ENCODE measurements around the gene DENR.

DNA sequence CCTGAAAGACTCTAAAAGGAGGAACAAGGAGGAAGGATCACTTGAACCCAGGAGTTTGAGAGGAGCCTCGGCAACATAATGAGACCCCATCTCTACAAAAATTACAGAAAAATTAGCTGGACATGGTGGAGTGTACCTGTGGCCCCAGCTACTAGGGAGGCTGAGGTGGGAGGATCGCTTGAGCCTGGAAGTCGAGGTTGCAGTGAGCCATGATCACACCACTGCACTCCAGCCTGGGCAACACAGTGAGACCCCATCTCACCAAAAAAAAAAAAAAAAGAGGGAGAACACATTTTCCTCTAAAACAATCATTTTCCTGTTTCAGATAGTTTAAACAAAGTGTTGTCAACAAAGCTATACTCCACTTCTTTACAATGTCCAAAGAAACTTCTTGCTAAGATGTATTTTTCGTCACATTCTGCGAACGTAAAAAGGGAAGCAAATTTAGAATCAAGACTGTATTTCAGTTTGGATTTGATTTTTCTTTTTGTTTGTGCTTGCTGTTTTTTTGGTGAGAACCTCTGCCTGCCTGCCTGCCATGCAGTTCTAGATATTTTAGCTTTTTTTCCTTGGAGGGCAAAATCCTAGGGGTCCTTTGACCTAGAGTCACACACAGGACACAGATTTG is 27.1 kb upstream of the DENR start:
- TF ChIP-seq, protein P1, sequence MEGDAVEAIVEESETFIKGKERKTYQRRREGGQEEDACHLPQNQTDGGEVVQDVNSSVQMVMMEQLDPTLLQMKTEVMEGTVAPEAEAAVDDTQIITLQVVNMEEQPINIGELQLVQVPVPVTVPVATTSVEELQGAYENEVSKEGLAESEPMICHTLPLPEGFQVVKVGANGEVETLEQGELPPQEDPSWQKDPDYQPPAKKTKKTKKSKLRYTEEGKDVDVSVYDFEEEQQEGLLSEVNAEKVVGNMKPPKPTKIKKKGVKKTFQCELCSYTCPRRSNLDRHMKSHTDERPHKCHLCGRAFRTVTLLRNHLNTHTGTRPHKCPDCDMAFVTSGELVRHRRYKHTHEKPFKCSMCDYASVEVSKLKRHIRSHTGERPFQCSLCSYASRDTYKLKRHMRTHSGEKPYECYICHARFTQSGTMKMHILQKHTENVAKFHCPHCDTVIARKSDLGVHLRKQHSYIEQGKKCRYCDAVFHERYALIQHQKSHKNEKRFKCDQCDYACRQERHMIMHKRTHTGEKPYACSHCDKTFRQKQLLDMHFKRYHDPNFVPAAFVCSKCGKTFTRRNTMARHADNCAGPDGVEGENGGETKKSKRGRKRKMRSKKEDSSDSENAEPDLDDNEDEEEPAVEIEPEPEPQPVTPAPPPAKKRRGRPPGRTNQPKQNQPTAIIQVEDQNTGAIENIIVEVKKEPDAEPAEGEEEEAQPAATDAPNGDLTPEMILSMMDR (IDR thresholded peaks at IDR 0.05) = no peak
- TF ChIP-seq ZFX (IDR thresholded peaks at IDR 0.05; ENCODE audit: borderline replicate concordance) = no peak
